Parathyroid adenoma (tissue), 2 donors: Measurements from ENCODE around the gene GJC1.
"Not testable (repeated sequence)": the region's sequence is repeated elsewhere in the genome, so short reads cannot be mapped to it uniquely, and the experiment has no call there.

Experiments
- H2AFZ ChIP-seq: fragments of 300-600 bp; sonication (generic); one replicate; pipeline ENCODE4 v1.7.0; 2017; ENCODE audit warnings: antibody characterized with exemption, mild to moderate bottlenecking
- H3K27ac ChIP-seq: fragments of 300-600 bp; sonication (generic); one replicate; pipeline ENCODE4 v1.7.0; 2017
- H3K27me3 ChIP-seq: fragments of 300-600 bp; sonication (generic); one replicate; pipeline ENCODE4 v1.7.0; 2017; ENCODE audit warnings: low read length; ENCODE audit not compliant: control insufficient read depth, insufficient read depth
- H3K36me3 ChIP-seq: fragments of 300-600 bp; sonication (generic); one replicate; pipeline ENCODE4 v1.7.0; 2017; ENCODE audit warnings: low read length; ENCODE audit not compliant: control insufficient read depth, insufficient read depth
- H3K4me1 ChIP-seq: fragments of 300-600 bp; sonication (generic); one replicate; pipeline ENCODE4 v1.7.0; 2017; ENCODE audit warnings: control low read depth
- H3K4me2 ChIP-seq: fragments of 300-600 bp; sonication (generic); one replicate; pipeline ENCODE4 v1.7.0; 2017; ENCODE audit warnings: low read length
- H3K4me3 ChIP-seq: fragments of 300-600 bp; sonication (generic); one replicate; pipeline ENCODE4 v1.7.0; 2017; ENCODE audit warnings: low read depth, low read length
- H3K79me2 ChIP-seq: fragments of 300-600 bp; sonication (generic); one replicate; pipeline ENCODE4 v1.7.0; 2017; ENCODE audit warnings: control low read depth
- H3K9ac ChIP-seq: fragments of 300-600 bp; sonication (generic); one replicate; pipeline ENCODE4 v1.7.0; 2017; ENCODE audit warnings: mild to moderate bottlenecking
- H3K9me3 ChIP-seq: fragments of 300-600 bp; sonication (generic); one replicate; pipeline ENCODE4 v1.7.0; 2017; ENCODE audit warnings: low read length; ENCODE audit not compliant: control insufficient read depth
- TF ChIP-seq, protein P1 (sequence below): fragments of 300-600 bp; sonication (generic); IDR thresholded peaks from one replicate; pipeline ENCODE4 v1.7.0; 2017; ENCODE audit warnings: antibody characterized with exemption, mild to moderate bottlenecking
- donor health status: primary hyperparathyroidism.

The GJC1 gene

DNA sequence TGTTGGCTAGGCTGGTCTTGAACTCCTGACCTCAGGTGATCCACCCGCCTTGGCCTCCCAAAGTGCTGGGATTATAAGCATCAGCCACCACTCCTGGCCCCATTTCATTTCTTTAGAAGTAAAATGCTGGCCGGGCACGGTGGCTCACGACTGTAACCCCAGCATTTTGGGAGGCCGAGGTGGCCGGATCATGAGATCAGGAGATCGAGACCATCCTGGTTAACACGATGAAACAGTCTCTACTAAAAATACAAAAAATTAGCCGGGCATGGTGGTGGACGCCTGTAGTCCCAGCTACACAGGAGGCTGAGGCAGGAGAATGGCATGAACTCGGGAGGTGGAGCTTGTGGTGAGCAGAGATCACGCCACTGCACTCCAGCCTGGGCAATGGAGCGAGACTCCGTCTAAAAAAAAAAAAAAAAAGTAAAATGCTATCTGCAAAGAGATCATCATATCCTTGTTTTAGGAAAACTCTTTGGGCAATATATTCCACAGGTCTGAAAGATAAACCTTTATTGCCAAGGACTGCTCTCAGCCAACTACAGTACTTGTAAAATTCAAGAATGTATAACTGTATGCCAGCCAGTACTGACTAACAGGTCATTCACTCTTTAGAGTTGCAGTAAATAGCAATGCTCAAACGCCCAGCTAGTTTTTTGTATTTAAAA lies 3.8 kb downstream of the GJC1 start:
- Histone ChIP-seq H3K79me2 (no peaks in the 10 kb centered on the region), H3K27ac (no peak overlapping the region), H3K9ac (no peak overlapping the region), H3K4me3 (no peak overlapping the region), H3K4me2 (no peak overlapping the region), H2AFZ (no peak overlapping the region), H3K9me3 (no peaks in the 10 kb centered on the region), H3K36me3 (no peaks in the 10 kb centered on the region), H3K27me3 (no peaks in the 10 kb centered on the region), H3K4me1 (no peaks in the 10 kb centered on the region)
- TF ChIP-seq, protein P1, sequence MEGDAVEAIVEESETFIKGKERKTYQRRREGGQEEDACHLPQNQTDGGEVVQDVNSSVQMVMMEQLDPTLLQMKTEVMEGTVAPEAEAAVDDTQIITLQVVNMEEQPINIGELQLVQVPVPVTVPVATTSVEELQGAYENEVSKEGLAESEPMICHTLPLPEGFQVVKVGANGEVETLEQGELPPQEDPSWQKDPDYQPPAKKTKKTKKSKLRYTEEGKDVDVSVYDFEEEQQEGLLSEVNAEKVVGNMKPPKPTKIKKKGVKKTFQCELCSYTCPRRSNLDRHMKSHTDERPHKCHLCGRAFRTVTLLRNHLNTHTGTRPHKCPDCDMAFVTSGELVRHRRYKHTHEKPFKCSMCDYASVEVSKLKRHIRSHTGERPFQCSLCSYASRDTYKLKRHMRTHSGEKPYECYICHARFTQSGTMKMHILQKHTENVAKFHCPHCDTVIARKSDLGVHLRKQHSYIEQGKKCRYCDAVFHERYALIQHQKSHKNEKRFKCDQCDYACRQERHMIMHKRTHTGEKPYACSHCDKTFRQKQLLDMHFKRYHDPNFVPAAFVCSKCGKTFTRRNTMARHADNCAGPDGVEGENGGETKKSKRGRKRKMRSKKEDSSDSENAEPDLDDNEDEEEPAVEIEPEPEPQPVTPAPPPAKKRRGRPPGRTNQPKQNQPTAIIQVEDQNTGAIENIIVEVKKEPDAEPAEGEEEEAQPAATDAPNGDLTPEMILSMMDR, result no peak

DNA sequence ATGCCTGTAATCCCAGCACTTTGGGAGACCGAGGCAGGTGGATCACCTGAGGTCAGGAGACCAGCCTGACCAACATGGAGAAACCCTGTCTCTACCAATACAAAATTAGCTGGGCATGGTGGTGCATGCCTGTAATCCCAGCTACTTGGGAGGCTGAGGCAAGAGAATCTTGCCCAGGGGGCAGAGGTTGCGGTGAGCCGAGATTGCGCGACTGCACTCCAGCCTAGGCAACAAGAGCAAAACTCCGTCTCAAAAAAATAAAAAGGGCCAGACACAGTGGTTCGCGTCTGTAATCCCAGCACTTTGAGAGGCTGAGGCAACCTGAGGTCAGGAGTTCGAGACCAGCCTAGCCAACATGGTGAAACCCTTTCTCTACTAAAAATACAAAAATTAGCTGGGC lies 4.9 kb downstream of the GJC1 start:
- not testable (repeated sequence) for H3K4me2 ChIP-seq, H3K9ac ChIP-seq, H3K4me3 ChIP-seq, H3K79me2 ChIP-seq, H3K27ac ChIP-seq, H3K36me3 ChIP-seq, H3K9me3 ChIP-seq, H3K4me1 ChIP-seq, H3K27me3 ChIP-seq, H2AFZ ChIP-seq

DNA sequence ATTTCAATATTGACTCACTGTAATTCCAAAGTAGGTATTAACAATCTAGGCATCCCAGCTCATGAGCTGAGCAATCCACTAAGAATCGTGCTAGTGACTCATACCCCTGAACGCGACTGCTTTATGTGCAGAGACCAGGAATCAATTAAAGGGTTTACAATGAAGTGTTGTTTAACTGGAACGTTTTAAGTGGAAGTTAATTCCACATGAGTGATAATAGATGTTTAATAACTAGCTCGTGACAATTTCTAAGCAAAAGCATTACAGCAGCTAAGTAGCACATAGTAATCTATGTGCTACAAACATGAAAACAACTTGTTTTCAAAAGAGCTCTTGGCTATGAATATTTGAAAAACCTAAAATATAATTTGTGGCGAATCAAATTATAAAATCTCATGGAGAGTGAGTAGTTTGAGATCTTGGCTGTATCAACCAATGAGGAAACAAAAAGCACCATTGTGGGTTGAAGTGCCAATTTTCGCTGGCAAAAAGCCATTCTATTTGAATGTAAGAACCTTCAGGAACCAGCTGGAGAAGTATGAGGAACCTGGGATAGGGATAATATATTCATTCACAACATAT lies 9.4 kb downstream of the GJC1 start:
- Histone ChIP-seq H3K9me3 (no peaks in the 10 kb centered on the region), H2AFZ (no peak overlapping the region), H3K4me2 (no peak overlapping the region), H3K9ac (no peak overlapping the region), H3K4me3 (no peak overlapping the region), H3K79me2 (no peaks in the 10 kb centered on the region), H3K36me3 (no peaks in the 10 kb centered on the region), H3K27ac (no peak overlapping the region), H3K27me3 (no peaks in the 10 kb centered on the region), H3K4me1 (no peaks in the 10 kb centered on the region)
- TF ChIP-seq, protein P1, result no peak

DNA sequence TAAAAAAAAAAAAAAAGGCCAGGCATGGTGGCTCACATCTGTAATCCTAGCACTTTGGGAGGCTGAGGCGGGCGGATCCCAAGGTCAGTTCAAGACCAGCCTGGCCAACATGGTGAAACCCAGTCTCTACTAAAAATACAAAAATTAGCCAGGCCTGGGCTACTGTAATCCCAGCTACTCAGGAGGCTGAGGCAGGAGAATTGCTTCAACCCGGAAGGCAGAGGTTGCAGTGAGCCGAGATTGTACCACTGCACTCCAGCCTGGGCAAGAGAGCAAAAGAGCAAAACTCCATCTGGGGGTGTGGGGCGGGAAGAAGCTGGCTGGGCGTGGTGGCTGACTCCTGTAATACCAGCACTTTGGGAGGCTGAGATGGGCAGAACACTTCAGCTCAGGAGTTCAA lies 11.6 kb downstream of the GJC1 start:
- not testable (repeated sequence) for H3K27ac ChIP-seq, H3K4me3 ChIP-seq, H3K36me3 ChIP-seq, H3K4me1 ChIP-seq, H3K4me2 ChIP-seq, H3K79me2 ChIP-seq, H2AFZ ChIP-seq, H3K9me3 ChIP-seq, H3K27me3 ChIP-seq, H3K9ac ChIP-seq

DNA sequence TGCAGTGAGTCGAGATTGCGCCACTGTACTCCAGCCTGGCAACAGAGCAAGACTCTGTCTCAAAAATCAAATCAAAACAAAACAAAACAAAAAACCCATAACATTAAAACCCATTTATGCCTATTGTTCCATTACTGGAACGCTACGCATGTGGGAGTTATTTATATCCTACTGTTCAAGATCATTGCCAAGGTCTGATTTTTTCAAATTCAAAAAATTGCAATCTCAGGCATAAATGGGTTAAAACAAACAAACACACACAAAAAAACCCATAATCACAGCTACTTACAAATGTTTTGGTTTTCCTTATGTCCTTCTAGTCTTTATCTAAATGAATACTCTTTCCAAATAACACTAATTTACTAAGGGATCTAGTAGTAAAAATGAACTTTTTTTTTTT lies 17.8 kb downstream of the GJC1 start:
- Histone ChIP-seq H3K36me3 (no peaks in the 10 kb centered on the region), H3K4me1 (no peaks in the 10 kb centered on the region), H3K4me3 (no peak overlapping the region), H3K27ac (no peak overlapping the region), H3K79me2 (no peaks in the 10 kb centered on the region), H3K4me2 (no peak overlapping the region), H2AFZ (no peak overlapping the region), H3K9ac (no peak overlapping the region), H3K27me3 (no peaks in the 10 kb centered on the region), H3K9me3 (no peaks in the 10 kb centered on the region)
- TF ChIP-seq, protein P1, result no peak

DNA sequence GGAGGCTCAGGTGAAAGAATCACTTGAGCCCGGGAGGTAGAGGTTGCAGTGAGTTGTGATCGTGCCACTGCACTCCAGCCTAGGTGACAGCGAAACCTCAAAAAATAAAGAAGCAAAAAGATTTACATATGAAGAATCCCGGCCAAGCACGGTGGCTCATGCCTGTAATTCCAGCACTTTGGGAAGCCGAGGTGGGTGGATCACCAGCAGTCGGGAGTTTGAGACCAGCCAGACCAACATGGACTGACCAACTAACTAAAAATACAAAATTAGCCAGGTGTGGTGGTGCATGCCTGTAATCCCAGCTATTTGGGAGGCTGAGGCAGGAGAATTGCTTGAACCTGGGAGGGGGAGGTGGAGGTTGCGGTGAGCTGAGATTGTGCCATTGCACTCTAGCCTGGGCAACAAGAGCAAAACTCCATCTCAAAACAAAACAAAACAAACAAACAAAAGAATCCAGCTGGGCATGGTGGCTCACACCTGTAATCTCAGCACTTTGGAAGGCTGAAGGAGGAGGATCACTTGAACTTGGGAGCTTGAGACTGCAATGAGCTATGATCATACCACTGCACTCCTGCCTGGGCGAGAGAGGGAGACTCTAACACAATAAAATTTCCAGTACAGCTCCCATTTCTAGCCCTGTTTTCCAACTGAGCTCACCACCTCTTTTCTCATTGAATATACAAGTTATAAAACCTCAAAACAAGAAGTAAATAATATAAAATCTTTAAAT lies 21.3 kb downstream of the GJC1 start:
- not testable (repeated sequence) for H3K4me2 ChIP-seq, H3K27me3 ChIP-seq, H2AFZ ChIP-seq, H3K27ac ChIP-seq, H3K79me2 ChIP-seq, H3K36me3 ChIP-seq, H3K4me1 ChIP-seq, H3K9me3 ChIP-seq, H3K9ac ChIP-seq, H3K4me3 ChIP-seq
